SK-MEL-5 (cell line): ENCODE results near the gene CC2D2B. TPM values are rescaled to one million over a fixed set of nuclear protein-coding genes. Genes with fewer than 3 reads are reported as not detected.
A peak's percentile ranks its signal among the peaks of the same experiment; 100 is the strongest.
"Not testable (repeated sequence)": the region's sequence is repeated elsewhere in the genome, so short reads cannot be mapped to it uniquely, and the experiment has no call there.

ENCODE experiments used
- DNase-seq: peaks from one replicate; pipeline ENCODE4 v3.0.0-alpha.2; 2016; ENCODE audit warnings: low read depth, low spot score
- in situ Hi-C: cut with HindIII; loops from 2 replicates; pipeline ENCODE4 v1.10.0; 2016; ENCODE audit warnings: low sequenced_read_pairs, high pct_unique_total_duplicates, low pct_unique_long_range_greater_than_20kb
- total RNA-seq: library from RNA; depleted of rRNA; stranded (reverse); fragments of >200 nt; shearing (Covaris generic); gene quantifications from 2 replicates; pipeline ENCODE4 v1.2.3, GENCODE V29; 2014

The CC2D2B gene
- total RNA-seq, 1 experiment from 2014 or later, result not detected

DNA sequence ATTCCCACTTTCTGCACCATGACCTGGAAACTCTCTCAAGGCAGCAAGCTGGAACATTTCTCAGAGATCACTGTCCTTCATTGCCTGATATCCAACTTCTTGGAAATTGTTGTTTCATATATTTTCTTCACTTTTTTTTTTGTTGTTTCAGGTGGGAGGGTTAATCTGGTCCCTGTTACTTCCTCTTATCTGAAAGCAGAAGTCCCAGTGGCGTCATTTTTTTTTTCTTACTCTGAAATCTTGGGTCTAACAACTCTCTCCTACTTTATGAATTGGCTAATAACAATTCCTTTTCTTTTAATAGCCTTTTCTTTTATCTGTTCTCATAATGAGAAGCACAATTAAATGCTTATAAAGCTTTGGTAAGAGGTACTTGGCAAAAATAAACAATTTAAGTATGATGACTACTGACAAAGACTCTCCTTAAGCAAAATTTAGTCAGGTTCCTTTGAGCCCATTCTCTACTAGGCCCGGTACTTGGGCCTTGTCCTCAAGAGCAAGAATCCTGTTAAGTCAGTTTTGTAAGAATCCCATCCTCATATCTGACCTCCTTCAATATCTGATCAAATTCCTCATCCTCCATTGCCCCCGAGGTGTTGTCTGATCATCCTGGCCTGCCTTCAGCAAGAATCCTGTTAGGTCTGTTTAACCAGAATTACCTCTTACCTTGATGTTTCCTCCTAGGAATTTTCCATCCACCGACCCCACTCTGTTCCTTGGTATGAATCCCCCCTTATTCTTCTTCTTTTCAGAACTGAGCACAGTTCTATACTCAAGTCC, 11.5 kb upstream of the CC2D2B start:
- DNase-seq, result no peak
- in situ Hi-C loops, result no loop called here

DNA sequence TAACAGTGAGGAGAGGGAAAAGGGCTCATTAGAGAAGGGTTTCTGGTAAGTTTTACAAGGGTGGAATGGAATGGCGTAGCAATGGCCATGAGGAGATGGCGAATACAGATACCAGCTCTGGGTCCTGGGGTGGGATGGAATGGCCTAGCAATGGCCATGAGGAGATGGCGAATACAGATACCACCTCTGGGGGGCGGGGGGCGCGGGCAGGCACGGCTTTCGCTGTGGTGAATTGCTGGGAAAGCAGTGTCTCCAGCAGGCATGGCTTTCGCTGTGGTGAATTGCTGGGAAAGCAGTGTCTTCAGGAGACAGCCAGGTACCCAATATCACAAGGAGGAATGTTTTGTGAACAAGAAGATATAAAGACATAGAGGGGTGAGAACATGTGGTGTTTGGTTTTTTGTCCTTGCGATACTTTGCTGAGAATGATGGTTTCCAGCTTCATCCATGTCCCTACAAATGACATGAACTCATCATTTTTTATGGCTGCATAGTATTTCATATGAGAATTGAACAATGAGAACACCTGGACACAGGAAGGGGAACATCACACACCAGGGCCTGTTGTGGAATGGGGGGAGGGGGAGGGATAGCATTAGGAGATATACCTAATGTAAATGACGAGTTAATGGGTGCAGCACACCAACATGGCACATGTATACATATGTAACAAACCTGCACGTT, 1.7 kb upstream of the CC2D2B start:
- in situ Hi-C loops, DNase-seq: not testable (repeated sequence)

DNA sequence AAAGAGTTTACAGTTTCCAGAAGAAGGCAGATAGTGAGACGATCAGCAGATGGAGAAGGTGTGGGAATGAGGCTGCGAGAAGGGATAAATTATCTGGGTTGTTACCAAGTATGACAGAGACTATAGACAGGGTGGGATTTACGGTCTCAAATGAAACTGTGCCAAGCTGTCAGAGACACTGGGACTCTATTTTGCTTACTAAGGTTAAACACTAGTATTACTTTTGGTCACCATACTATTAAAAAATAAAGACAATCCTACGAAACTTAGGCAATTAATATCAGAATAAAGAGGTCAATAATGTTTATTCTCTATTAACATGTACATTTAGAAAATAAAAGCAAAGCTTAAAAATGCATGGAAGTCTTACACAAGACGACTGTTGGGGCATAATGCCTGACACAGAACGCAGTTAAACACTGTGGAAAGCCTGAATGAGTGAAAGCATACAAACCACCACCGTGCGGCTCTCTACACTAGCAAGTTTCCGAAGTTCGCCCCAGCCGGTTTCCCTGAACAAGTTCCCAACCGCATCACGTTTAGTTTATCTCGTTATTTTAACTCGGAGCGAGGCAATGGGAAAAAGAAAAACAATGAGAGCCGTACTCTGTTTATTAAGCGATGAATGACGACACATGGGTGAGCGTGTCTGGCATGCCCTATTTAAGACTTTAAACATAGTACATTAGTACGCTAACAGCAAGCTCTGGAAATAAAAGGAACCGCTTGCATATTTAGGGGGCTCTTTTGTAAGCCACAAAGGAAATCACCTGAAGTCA, 909 bp upstream of the CC2D2B start:
- peak; percentile 59 for DNase-seq
- in situ Hi-C loops, result no loop called here

DNA sequence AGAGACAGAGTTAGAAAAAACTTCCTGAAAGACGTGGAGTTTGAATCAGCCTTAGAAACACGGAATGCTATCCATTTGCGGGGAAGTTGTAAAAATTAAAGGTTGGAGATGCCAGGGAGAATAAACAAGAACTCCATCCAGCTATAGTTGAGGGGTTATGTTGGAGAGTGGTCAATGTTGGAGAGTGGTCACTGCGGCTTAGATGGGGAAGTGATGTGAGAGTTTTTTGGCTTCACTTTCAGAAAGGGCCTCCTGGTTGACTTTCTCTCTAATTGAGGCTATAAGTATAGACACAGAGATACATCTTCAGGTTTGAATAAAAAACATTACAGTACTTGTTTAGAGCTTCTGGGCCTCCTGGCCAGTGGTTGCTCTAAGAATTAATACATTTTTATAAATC, 675 bp downstream of the CC2D2B start:
- in situ Hi-C loops, result no loop called here
- DNase-seq, result no peak

- no peak for DNase-seq
- in situ Hi-C loops, result no loop called here
Observed at GRCh38 chr10:95909561-95909960, 1.8 kb downstream of the CC2D2B start.

GRCh38 chr10:95916039-95916438, 8.3 kb downstream of the CC2D2B start:
- DNase-seq, in situ Hi-C loops: not testable (repeated sequence)

- in situ Hi-C loops, result no loop called here
- DNase-seq, result no peak
Observed at GRCh38 chr10:95920798-95921426, 13.1 kb downstream of the CC2D2B start.

DNA sequence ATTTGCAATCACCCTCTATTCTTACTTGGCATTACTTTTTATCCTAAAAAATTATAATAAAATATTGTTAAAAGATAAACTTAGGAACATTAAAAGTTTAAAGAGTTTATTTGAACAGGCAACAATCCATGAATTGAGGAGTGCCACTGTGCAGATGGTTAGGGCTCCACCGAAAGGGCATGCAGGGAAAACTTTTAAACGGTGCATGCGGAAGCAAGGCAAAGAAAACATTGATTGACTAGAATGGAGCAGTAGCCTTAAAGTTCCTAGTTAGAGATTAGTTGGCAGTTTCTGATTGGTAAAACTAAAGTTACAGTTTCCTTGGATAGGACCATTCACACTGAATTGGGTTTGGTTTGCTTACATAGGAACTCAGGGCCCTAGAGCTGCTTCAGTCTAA, 17.3 kb downstream of the CC2D2B start:
- in situ Hi-C loops, result no loop called here
- DNase-seq, result peak; percentile 11

DNA sequence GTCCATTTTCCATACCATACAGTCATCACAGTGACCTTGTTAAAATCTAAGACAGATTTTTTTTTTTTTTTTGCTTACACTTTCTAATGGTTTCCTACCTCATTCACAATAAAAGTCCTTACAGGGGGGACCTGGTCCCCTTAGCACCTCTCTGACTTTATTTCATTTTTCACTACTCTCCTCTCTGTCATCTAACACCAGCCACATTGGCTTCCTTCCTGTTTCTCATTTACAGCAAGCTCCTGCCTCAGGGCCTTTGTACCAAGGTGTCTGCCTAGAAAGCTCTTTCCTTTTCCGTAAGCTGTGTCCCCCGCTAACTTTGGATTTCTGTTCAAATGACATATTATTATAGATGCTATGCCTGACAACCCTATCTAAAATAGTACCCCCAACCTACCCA, 27.7 kb downstream of the CC2D2B start:
- DNase-seq, result no peak
- in situ Hi-C loops, result no loop called here

DNA sequence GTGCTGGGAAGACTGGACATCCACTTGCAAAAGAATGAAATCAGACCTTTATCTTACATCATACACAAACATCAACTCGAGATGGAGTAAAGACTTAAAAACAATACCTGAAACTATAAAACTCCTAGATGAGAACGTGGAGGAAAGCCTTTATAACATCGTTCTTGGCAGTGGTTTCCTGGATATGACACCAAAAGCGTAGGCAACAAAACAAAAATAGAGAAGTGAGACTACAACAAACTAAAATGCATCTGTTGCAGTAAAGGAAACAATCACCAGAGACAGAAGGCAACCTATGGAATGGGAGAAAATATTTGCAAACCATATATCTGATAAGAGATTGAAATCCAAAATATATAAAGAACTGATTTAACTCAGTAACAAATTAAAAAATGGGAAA, 33.3 kb downstream of the CC2D2B start:
- no peak for DNase-seq
- in situ Hi-C loops, result no loop called here

GRCh38 chr10:95963202-95963990, 55.6 kb downstream of the CC2D2B start:
- in situ Hi-C loops, result no loop called here
- DNase-seq, result no peak

DNA sequence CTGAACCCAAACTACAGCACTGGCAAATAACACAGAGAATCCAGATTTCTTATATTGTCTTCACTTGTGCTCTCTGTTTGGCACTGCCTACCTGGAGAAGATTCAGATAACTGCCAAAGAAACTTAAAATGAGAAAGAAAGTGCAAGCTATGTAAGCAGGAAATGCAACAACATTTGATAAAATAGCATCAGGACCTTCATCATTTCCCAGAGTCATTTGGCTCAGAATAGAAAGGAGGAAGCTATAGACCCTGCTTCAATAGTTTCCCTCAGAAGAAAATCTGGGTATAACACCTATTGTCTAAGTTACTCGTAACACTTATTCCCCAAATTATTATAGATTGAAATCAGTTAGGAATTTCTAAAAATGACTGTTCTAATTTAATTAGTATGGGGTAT, 56.2 kb downstream of the CC2D2B start:
- in situ Hi-C loops, result no loop called here
- no peak for DNase-seq

DNA sequence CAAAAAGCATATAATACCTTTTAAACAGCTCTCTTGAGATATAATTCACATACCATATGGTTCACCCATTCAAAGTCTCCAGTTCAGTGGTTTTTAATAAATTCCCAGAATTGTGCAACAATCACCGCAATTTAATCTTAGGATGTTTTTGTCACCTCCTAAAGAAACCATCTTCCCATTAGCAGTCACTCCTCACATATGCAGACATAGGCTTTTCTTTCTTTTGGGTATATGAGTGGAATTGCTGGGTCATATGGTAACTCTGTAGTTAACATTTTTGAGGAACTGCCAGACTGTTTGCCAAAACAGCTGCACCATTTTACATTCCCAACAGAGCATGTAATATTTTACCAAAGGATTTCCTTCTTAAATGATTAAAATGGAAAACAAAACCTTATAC, 57.0 kb downstream of the CC2D2B start:
- in situ Hi-C loops, result no loop called here

DNA sequence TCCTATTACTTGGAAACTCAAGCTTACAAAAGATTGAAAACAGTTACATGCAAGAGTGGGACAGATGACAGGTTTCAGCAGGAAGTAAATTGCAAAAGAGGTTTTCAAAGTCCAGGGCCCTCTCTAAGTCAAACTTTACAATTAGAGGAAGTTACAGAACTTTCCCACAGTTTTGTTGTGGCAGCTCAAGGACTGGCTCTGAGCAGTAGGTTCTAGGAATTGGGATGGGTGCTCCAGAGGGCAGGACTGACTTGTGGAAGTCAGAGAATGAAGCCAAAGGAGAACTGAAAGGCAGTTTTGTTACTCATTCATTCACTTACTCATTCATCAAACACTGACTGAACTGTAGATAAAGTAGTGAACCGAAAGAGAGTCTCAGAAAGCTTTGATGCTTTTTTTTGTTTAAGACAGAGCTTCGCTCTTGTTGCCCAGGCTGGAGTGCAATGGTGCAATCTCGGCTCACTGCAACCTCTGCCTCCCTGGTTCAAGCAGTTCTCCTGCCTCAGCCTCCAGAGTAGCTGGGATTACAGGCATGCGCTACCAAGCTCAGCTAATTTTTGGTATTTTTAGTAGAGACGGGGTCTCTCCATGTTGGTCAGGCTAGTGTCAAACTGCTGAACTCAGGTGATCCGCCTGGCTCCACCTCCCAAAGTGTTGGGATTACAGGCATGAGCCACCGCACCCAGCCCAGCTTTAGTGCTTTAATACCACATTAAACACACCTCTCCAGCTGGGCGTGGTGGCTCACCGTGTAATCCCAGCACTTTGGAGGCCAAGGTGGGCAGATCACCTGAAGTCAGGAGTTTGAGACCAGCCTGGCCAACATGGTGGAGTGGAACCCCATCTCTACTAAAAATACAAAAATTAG, 68.8 kb downstream of the CC2D2B start:
- in situ Hi-C loops, result no loop called here
- DNase-seq, result no peak

More for the DNA sequence above, 57.0 kb downstream of the CC2D2B start:
- DNase-seq, result no peak

DNA sequence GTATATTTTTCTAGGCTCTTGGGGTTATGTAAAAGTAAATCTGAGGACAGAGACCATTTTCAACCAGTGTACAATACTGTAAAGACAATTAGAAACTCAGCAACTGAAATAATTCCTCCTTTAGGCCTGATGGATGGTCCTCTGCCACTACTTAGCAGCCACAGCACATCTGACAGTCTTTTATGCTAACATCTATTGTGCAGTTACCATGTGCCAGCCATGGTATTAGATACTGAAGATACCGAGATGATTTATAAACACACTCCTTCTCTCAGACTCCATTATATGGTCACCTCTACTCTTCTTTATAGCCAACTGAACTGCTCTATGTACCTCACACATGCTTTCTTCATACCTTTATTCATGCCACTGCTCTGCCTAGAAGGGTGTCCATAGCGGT, 74.4 kb downstream of the CC2D2B start:
- in situ Hi-C loops, result no loop called here
- no peak for DNase-seq

DNA sequence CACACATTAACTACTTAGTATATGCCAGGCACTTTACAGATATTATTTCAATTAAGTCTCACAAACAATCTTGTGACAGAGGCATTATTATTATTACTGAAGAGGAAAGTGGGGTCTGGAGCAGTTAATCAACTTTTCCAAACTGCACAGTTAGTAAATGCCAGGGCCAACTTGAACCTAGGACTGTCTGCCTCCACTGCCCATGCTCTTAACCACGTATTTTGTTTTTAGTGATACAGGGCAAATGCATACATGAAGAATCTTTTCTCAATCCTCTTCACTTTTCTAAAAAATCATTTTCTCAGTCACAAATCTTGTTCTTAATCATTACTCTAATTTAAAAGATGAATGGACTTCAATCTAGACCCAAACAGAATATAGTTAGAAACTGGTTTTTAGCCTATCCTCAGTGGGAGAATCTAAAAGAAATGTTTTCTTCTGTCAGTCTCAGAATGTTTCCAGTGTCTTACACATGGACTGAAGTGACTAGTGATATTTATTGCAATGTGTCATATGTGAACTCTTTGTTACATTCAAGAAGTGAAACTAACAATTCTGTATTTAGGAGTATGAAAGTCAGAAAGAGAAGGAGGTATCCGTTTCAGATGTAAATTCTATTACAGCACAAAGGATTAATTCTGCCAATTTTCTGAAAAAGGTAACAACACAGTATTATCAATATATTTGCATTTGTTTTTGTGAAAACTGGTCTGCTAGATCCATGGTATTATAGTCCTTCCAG, 80.1 kb downstream of the CC2D2B start:
- in situ Hi-C loops, result no loop called here
- no peak for DNase-seq
